GM06990 (cell line): ENCODE data around the gene KIAA0232.

ENCODE experiments used
- DNase-seq: peaks from one replicate; pipeline ENCODE4 v3.0.0-alpha.2; 2011; ENCODE audit not compliant: insufficient read length; ENCODE audit errors: extremely low read depth
- H3K27me3 ChIP-seq: replicated peaks from 2 replicates; pipeline ENCODE4 v1.6.0; 2011; ENCODE audit warnings: low read length; ENCODE audit not compliant: control insufficient read depth, insufficient read depth
- H3K36me3 ChIP-seq: 2 replicates; pipeline ENCODE4 v1.5.1; 2011; ENCODE audit warnings: low read length; ENCODE audit not compliant: control insufficient read depth, insufficient read depth
- H3K4me3 ChIP-seq: replicated peaks from 2 replicates; pipeline ENCODE4 v1.5.1; 2011; ENCODE audit warnings: low read depth, mild to moderate bottlenecking, control low read depth, low read length
- CTCF ChIP-seq: IDR thresholded peaks from 2 replicates; pipeline ENCODE4 v1.5.1; 2011; ENCODE audit warnings: low read length, control low read depth, mild to moderate bottlenecking, inconsistent platforms; ENCODE audit not compliant: insufficient read depth, poor library complexity, severe bottlenecking

KIAA0232 gene

GRCh38 chr4:6740347-6740746 lies 42.2 kb upstream of the KIAA0232 start:
- no peak for DNase-seq
- no peak overlapping the region for H3K4me3 ChIP-seq
- no peaks in the 10 kb centered on the region for H3K36me3 ChIP-seq
- TF ChIP-seq CTCF, result no peak
- H3K27me3 ChIP-seq, result no peaks in the 10 kb centered on the region

GRCh38 chr4:6742507-6742906 lies 40.0 kb upstream of the KIAA0232 start:
- no peaks in the 10 kb centered on the region for H3K36me3 ChIP-seq
- DNase-seq, result no peak
- H3K4me3 ChIP-seq, result no peak overlapping the region
- TF ChIP-seq CTCF, result no peak
- H3K27me3 ChIP-seq, result no peaks in the 10 kb centered on the region

GRCh38 chr4:6742989-6743388 lies 39.5 kb upstream of the KIAA0232 start:
- no peak for TF ChIP-seq CTCF
- Histone ChIP-seq H3K36me3 (no peaks in the 10 kb centered on the region), H3K4me3 (no peak overlapping the region), H3K27me3 (no peaks in the 10 kb centered on the region)
- no peak for DNase-seq

- DNase-seq, result no peak
Observed at GRCh38 chr4:6746721-6747293, 35.7 kb upstream of the KIAA0232 start.

GRCh38 chr4:6747294-6748051 lies 35.1 kb upstream of the KIAA0232 start:
- no peaks in the 10 kb centered on the region for H3K36me3 ChIP-seq
- no peaks in the 10 kb centered on the region for H3K27me3 ChIP-seq
- no peak for DNase-seq
- no peak for TF ChIP-seq CTCF
- H3K4me3 ChIP-seq, result no peak overlapping the region

More at GRCh38 chr4:6746721-6747293, 35.7 kb upstream of the KIAA0232 start:
- H3K27me3 ChIP-seq, result no peaks in the 10 kb centered on the region
- no peak for TF ChIP-seq CTCF
- no peaks in the 10 kb centered on the region for H3K36me3 ChIP-seq
- no peak overlapping the region for H3K4me3 ChIP-seq
